ELF-1 (cell line): Measurements from ENCODE around the gene MICALL1.

Experiments
- DNase-seq: peaks from one replicate; pipeline ENCODE4 v3.0.0-alpha.2; 2016; ENCODE audit warnings: low read depth, low spot score

The MICALL1 gene

GRCh38 chr22:37906364-37907008, 389 bp downstream of the MICALL1 start:
- DNase-seq, result no peak

GRCh38 chr22:37907036-37907954, 1.2 kb downstream of the MICALL1 start:
- no peak for DNase-seq

DNA sequence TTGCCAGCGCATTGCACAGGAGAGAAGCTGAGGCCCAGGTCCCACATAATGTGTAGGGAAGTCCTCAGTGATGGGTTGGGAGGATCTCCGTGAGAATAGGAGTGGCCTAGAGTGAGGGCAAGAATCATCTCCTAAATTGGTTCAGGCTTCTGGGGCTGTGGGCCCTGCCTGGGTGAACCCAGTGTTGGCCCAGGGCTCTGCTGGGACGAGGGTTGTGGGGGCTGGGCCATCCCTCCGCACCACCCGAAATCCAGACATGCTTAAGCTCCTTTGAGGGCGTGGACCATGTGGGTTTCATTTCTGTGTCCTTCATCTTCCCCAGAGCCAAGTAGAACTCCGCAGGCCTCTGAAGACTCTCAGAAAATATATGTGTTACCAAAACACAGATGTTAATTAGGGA, 3.7 kb downstream of the MICALL1 start:
- DNase-seq, result no peak

- peak; percentile 64 for DNase-seq
Observed at GRCh38 chr22:37910890-37911672, 5.0 kb downstream of the MICALL1 start.

GRCh38 chr22:37911697-37912096, 5.6 kb downstream of the MICALL1 start:
- DNase-seq, result peak; percentile 43

- DNase-seq, result no peak
Observed at GRCh38 chr22:37912171-37912570, 6.1 kb downstream of the MICALL1 start.

DNA sequence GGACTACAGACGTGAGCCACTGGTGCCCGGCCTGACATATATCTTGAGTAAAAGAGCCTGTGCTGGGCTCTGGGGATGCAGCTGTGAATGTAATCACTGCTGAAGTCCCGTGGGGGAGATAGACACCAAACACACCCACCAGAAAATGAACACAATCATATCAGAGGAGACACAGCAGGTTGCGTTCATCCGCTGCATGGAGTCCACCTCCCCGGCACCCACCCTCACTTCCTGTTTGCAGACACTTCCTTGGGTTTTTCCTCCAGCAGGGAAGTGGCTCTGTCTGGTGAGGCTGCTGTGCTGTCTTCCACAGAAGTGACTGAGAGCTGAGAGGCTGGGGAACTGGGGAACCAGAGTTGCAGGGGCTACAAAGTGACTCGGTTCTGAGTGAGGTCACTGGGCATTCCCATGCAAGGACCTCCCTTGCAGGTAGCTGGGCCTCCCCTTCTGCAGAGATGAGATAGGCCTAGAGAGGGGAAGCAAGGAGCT, 7.2 kb downstream of the MICALL1 start:
- no peak for DNase-seq

- no peak for DNase-seq
Observed at GRCh38 chr22:37916311-37916710, 10.2 kb downstream of the MICALL1 start.

DNA sequence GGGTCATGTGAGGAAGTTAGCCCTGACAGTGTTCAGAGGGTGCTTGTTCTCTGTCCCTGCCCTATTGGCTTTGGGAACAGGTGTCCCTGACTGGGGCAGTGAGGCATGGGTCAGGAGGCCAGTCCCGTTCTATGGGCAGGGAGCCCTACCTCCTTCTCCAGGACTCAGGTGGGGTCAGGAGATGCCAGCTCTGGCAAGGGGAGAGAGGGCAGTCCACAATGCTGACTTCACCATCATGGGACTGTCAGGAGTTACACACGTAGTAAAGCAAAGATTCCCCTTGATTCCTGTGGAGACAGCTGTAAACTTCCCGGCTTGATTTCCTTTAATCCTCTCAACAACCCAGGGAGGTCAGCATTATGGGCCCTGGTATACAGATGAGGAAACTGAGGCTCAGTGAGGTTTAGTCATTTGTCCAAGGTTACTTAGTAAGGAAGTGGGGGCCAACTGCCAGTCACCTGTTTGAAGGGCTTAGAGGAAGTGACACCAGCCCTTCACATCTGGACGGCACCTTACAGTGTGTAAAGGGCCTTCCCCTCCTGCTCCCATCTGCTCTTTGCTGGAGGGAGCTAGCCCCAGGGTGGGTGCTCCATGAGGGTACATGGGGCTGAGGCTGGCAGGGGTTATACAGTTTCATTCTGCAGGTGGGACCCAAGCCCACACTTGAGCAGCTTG, 11.9 kb downstream of the MICALL1 start:
- no peak for DNase-seq

- no peak for DNase-seq
Observed at GRCh38 chr22:37918580-37919270, 12.6 kb downstream of the MICALL1 start.

DNA sequence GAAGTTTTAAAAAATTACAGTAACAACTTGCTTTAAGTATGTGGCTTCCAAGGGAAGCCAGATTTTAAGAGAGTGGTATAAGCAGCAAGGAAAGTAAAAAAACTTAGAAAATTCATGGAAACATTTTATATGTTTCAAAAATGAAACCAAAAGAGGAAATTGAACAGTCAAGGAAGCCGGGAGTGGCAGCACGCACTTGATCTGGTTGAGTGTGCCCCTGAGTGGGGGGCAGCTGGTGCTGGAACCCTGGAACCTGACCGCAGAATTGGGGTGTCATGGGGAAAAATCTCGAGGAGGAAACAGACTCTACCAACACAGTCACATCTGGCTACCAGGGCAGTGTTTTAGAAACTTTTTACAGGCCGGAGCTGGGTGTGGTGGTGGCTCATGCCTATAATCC, 14.0 kb downstream of the MICALL1 start:
- DNase-seq, result no peak

DNA sequence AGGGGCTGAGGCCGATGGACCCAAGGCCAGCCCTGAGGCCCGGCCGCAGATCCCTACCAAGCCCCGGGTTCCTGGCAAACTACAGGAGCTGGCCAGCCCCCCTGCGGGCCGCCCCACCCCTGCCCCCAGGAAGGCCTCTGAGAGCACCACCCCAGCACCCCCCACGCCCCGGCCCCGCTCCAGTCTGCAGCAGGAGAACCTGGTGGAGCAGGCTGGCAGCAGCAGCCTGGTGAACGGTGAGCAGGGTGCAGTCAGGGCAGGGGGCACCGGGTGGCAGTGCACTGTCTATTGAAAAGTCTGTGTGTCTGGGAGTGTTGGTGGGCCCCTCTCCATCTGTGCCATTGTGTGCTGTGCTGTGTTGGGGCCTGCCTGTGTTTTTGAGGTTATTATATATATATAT, 16.1 kb downstream of the MICALL1 start:
- DNase-seq, result no peak

GRCh38 chr22:37923927-37924326, 17.8 kb downstream of the MICALL1 start:
- no peak for DNase-seq

DNA sequence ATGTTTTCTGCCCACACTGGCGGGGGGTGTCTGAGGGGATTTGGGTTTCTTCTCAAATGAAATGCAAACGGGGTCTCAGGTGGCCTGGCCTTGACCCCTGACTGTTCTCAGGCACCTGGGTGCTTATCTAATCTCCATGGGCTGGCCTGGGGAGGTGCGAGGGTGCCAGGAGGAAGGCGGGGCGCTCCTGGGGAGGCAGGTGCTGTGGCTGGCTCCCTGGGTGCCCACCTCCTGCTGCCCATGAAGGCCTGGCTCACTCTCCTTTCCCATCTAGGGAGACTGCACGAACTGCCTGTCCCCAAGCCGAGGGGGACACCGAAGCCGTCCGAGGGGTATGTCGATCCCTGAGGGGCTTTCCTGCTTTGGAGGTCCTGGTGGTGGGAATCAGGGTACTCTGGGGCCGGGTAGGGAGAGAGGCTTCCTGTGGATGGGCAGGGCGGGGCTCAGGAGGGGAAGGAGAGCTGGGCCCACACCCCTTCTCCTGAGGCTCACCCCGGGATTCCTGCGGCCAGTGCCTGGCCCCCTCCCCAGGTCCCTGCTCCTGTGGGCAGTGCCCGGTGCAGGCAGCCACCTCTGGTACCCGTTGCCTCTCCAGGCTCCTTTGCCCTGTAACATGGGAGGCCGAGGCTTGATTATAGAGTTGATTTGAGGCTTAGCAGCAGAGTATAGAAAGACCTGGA, 18.4 kb downstream of the MICALL1 start:
- DNase-seq, result no peak

DNA sequence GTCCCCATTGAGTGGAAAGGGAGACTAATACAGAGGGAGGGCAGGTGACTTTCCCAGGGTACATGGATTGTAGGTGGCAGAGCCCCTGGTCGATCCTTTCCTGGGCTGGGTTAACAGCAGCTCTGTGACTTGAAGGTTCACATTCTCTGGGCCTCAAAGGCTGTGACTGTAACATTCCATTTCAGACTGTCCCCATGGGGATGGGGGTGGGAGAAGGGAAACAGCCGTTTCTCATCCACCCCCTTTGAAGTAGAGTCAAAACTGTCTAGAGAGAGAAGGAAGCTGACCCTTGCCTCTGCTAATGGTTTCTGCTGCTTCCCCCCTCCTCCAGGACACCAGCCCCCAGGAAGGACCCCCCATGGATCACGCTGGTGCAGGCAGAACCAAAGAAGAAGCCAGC, 19.2 kb downstream of the MICALL1 start:
- DNase-seq, result no peak

DNA sequence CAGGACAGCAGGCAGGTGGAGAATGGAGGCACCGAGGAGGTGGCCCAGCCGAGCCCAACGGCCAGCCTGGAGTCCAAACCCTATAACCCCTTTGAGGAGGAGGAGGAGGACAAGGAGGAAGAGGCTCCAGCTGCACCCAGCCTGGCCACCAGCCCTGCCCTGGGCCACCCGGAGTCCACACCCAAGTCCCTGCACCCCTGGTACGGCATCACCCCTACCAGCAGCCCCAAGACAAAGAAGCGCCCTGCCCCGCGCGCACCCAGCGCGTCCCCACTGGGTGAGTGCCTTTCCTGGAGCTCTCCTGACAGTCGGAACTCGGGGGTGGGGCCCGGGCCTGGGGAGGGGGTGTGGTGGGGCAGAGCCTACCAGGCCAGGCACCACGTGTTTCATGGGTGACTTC, 19.7 kb downstream of the MICALL1 start:
- no peak for DNase-seq

- DNase-seq, result no peak
Observed at GRCh38 chr22:37926358-37926757, 20.3 kb downstream of the MICALL1 start.

- DNase-seq, result no peak
Observed at GRCh38 chr22:37926771-37927636, 20.9 kb downstream of the MICALL1 start.

DNA sequence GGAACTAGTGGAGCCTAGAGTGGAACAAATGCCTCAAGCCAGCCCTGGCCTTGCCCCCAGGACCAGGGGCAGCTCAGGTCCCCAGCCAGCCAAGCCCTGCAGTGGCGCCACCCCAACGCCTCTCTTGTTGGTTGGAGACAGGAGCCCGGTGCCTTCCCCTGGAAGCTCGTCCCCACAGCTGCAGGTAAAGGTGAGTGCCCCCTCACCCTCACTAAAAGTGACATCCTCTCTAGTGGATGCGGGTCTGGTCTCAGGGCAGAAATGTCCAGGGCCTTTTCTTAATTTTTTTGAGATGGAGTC, 21.5 kb downstream of the MICALL1 start:
- no peak for DNase-seq

DNA sequence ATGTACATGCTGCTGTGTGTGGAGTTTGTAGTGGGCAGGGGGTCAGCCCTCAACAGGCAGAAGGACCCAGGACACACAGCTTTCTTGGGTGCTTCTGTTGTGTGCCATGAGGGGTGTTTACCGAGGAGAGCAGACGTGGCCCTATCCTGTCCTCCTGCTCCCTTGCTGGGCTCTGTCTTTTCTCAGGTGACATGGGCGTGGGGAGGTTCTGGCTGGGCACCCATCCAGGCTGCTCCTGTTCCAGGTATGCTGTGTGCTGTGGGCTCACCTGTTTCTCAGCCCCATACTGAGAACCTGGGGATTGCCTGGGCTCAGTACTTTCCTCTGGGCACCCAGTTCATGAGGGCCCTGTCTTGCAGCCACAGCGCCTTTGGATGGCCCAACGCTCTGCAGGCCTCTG, 23.3 kb downstream of the MICALL1 start:
- DNase-seq, result no peak
